Retinal pigment epithelial cell (primary cell): ENCODE data around the gene SCD5.

ENCODE experiments used
- DNase-seq: peaks from one replicate; pipeline ENCODE4 v3.0.0-alpha.2; 2010; ENCODE audit warnings: low read depth
- H3K4me3 ChIP-seq: 2 replicates; pipeline ENCODE4 v1.5.1; 2011; ENCODE audit warnings: mild to moderate bottlenecking, low read length, control low read depth, moderate library complexity
- CTCF ChIP-seq: conservative IDR thresholded peaks from 2 replicates; pipeline ENCODE4 v1.5.1; 2011; ENCODE audit warnings: low read depth, low read length, control low read depth, inconsistent platforms

Gene SCD5

GRCh38 chr4:82621251-82621650, 177.3 kb downstream of the SCD5 start:
- no peak overlapping the region for H3K4me3 ChIP-seq
- DNase-seq, result no peak
- TF ChIP-seq CTCF, result no peak

GRCh38 chr4:82620126-82620735, 178.4 kb downstream of the SCD5 start:
- TF ChIP-seq CTCF, result no peak
- no peak overlapping the region for H3K4me3 ChIP-seq
- DNase-seq, result no peak

DNA sequence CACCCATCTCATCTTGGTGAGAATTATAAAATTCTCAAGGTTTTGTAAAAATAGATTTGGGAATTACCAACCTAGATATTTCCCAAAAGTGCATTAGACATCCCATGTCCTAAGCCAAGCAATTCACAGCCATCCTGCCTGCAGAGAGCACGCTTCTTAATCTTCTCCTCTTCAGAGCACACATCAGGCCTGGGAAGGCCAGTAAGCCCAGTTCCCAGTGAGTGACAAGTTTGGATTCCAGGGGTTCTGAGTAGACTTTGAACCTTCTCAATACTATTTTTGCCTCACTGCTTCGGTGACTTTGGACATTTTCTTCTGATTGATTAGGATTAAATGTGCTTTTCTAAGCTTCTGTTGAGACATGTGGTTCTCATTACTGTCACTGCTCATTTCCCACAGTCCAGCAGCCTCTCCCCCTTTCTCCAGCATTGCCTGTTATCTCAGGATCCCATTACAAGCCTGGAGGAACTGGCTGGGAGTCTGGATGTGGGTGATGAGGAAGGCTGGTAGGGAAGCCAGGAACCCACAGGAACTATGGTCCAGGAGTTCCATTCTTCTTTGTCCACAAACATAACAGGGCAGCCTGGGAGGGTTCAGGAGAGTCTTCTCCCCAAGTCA, 180.4 kb downstream of the SCD5 start:
- H3K4me3 ChIP-seq, result no peak overlapping the region
- DNase-seq, result no peak
- no peak for TF ChIP-seq CTCF

DNA sequence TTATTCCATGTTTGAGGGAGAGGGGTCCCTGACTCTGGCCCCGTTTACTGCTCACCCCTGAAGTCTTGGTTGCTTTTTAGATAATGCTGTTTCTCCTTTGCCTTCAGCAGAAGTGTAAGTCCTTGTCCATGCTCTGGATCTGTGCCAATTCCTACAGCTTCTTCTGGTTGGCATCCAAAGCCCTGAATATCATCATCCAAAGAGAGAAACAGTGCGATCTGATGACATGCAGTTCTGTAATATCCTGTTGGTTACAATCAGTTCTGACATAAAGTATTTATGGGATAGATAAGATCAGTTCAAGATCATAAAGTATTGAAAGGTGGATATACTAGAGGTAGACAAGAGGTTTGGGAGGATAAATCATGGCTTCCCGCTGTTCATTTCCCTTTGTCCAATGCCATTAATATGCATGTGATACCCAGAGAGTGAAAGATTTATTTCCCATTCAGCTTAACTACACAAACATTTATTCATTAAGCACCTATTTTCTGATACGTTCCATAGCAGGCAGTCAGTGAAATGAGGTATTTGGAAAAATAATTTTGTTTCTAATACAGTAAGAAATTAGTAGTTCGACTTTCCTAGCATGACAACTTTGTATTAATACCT, 183.7 kb downstream of the SCD5 start:
- H3K4me3 ChIP-seq, result no peak overlapping the region
- DNase-seq, result no peak
- no peak for TF ChIP-seq CTCF

- TF ChIP-seq CTCF, result no peak
- no peak for DNase-seq
- H3K4me3 ChIP-seq, result no peak overlapping the region
Observed at GRCh38 chr4:82613121-82613520, 185.5 kb downstream of the SCD5 start.

DNA sequence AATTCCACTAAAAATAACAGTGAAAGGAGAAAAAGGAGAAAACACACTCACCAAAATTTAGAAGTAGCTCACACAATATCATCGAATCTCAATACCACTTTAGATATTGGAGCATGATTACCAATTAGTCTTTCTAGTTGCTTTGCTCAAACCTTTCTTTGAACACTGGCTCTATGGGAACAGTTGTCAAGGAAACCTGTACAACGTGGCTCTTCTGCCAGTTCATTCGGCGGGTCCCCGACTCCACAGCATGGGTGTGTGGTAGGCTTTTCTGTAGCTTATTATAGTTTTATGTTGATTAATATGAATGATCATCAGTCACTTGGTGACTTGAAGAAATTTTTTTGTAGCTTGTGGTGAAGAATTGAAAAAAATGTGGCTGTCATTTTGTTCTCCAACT, 186.6 kb downstream of the SCD5 start:
- TF ChIP-seq CTCF, result no peak
- no peak for DNase-seq
- no peak overlapping the region for H3K4me3 ChIP-seq

DNA sequence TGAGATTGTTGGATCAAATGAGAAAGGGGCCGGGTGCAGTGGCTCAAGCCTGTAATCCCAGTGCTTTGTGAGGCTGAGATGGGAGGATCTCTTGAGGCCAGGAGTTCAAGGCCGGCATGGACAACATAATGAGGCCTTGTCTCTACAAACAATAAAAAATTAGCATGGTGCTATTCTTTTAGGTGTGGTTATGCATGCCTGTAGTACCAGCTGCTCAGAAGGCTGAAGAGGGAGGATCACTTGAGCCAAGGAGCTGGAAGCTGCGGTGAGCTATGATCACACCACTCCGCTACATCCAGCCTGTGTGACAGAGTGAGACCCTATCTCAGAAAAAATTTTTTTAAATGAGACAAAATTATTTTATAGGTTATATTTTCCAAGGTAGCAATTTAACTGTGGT, 187.1 kb downstream of the SCD5 start:
- DNase-seq, result no peak
- TF ChIP-seq CTCF, result no peak

More for the DNA sequence above, 187.1 kb downstream of the SCD5 start:
- H3K4me3 ChIP-seq, result no peak overlapping the region
